WTC11 (cell line): ENCODE data around the gene NOL7. TPM values are rescaled to one million over a fixed set of nuclear protein-coding genes. Genes with fewer than 3 reads are reported as not detected.

Source experiments
- ATAC-seq: fragments of 200-7000 bp; cut with Tn5 transposase; 2 replicates; pipeline ENCODE4 v1.10.0; 2021; ENCODE audit warnings: mild to moderate bottlenecking, moderate library complexity
- CTCF ChIA-PET: fragments of 300-600 bp; sonication (Branson Sonifier 250); formaldehyde crosslinking; loops from one replicate; lab custom pipeline; 2021; ENCODE audit warnings: antibody characterized with exemption; lab: Charles Lee
- POLR2A ChIA-PET: fragments of 350-600 bp; sonication (Branson Sonifier 250); formaldehyde crosslinking; loops from one replicate; lab custom pipeline; 2021; ENCODE audit warnings: antibody characterized with exemption; lab: Charles Lee
- DNase-seq: peaks from one replicate; pipeline ENCODE4 v3.0.0; 2021; ENCODE audit warnings: low spot score
- H3K27ac Mint-ChIP-seq: 2 replicates; pipeline ENCODE4 v1.8.0; 2021; ENCODE audit warnings: mixed read lengths
- H3K27me3 Mint-ChIP-seq: 2 replicates; pipeline ENCODE4 v1.8.0; 2021; ENCODE audit warnings: low read depth, mild to moderate bottlenecking, moderate library complexity, mixed read lengths
- H3K36me3 Mint-ChIP-seq: 2 replicates; pipeline ENCODE4 v1.8.0; 2021; ENCODE audit warnings: mixed read lengths
- H3K4me1 Mint-ChIP-seq: 2 replicates; pipeline ENCODE4 v1.8.0; 2022; ENCODE audit warnings: mixed read lengths
- H3K4me3 Mint-ChIP-seq: 2 replicates; pipeline ENCODE4 v1.8.0; 2021; ENCODE audit warnings: mild to moderate bottlenecking, moderate library complexity, mixed read lengths
- H3K9me3 Mint-ChIP-seq: 2 replicates; pipeline ENCODE4 v1.8.0; 2021; ENCODE audit warnings: mixed read lengths
- ATF1 ChIP-seq: sonication (generic); formaldehyde crosslinking; IDR thresholded peaks from 2 replicates; pipeline ENCODE4 v1.8.1; 2023; ENCODE audit warnings: mild to moderate bottlenecking, moderate library complexity, missing genetic modification reagents
- EMX1 ChIP-seq: fragments of 250-450 bp; sonication (Bioruptor Pico); IDR thresholded peaks from 2 replicates; pipeline ENCODE4 v1.8.0; 2021; ENCODE audit warnings: mild to moderate bottlenecking
- ERG ChIP-seq: fragments of 250-450 bp; sonication (Bioruptor Pico); IDR thresholded peaks from 2 replicates; pipeline ENCODE4 v1.8.0; 2021; ENCODE audit warnings: mild to moderate bottlenecking
- FOXK1 ChIP-seq: sonication (generic); formaldehyde crosslinking; IDR thresholded peaks from 2 replicates; pipeline ENCODE4 v1.8.0; 2022; ENCODE audit warnings: mild to moderate bottlenecking, moderate library complexity, missing genetic modification reagents
- FOXP1 ChIP-seq: sonication (generic); formaldehyde crosslinking; IDR thresholded peaks from 2 replicates; pipeline ENCODE4 v1.8.0; 2022; ENCODE audit warnings: missing genetic modification reagents, mild to moderate bottlenecking, moderate library complexity, borderline replicate concordance
- JUN ChIP-seq: sonication (generic); formaldehyde crosslinking; IDR thresholded peaks from 2 replicates; pipeline ENCODE4 v1.8.0; 2023; ENCODE audit warnings: mild to moderate bottlenecking, missing genetic modification reagents
- MAX ChIP-seq: sonication (generic); formaldehyde crosslinking; IDR thresholded peaks from 2 replicates; pipeline ENCODE4 v1.8.0; 2022; ENCODE audit warnings: mild to moderate bottlenecking, missing genetic modification reagents
- MLX ChIP-seq: sonication (generic); formaldehyde crosslinking; IDR thresholded peaks from 2 replicates; pipeline ENCODE4 v1.8.1; 2023; ENCODE audit warnings: mild to moderate bottlenecking, missing genetic modification reagents, moderate library complexity
- NFATC4 ChIP-seq: fragments of 250-450 bp; sonication (Bioruptor Pico); IDR thresholded peaks from 2 replicates; pipeline ENCODE4 v1.9.0; 2021; ENCODE audit warnings: mild to moderate bottlenecking
- NR2C2 ChIP-seq: sonication (generic); formaldehyde crosslinking; IDR thresholded peaks from 2 replicates; pipeline ENCODE4 v1.8.0; 2022; ENCODE audit warnings: mild to moderate bottlenecking, missing genetic modification reagents
- PRRX2 ChIP-seq: fragments of 250-450 bp; sonication (Bioruptor Pico); IDR thresholded peaks from 2 replicates; pipeline ENCODE4 v1.8.0; 2021; ENCODE audit warnings: mild to moderate bottlenecking
- SP1 ChIP-seq: sonication (generic); formaldehyde crosslinking; conservative IDR thresholded peaks from 2 replicates; pipeline ENCODE4 v1.8.1; 2022; ENCODE audit warnings: missing genetic modification reagents
- TCF7 ChIP-seq: sonication (generic); formaldehyde crosslinking; IDR thresholded peaks from 2 replicates; pipeline ENCODE4 v1.8.0; 2022; ENCODE audit warnings: mild to moderate bottlenecking, low read depth, missing genetic modification reagents, moderate library complexity
- TEAD4 ChIP-seq: sonication (generic); formaldehyde crosslinking; IDR thresholded peaks from 2 replicates; pipeline ENCODE4 v1.8.0; 2022; ENCODE audit warnings: mild to moderate bottlenecking, missing genetic modification reagents
- TP53 ChIP-seq: sonication (generic); formaldehyde crosslinking; IDR thresholded peaks from 2 replicates; pipeline ENCODE4 v1.8.1; 2023; ENCODE audit warnings: mild to moderate bottlenecking, missing genetic modification reagents
- ZNF121 ChIP-seq: sonication (generic); formaldehyde crosslinking; IDR thresholded peaks from 2 replicates; pipeline ENCODE4 v1.8.0; 2023; ENCODE audit warnings: missing genetic modification reagents
- ZNF232 ChIP-seq: sonication (generic); formaldehyde crosslinking; IDR thresholded peaks from 2 replicates; pipeline ENCODE4 v1.8.0; 2022; ENCODE audit warnings: mild to moderate bottlenecking, missing genetic modification reagents
- ZNF281 ChIP-seq: sonication (generic); formaldehyde crosslinking; IDR thresholded peaks from 2 replicates; pipeline ENCODE4 v1.8.0; 2023; ENCODE audit warnings: mild to moderate bottlenecking, missing genetic modification reagents
- total RNA-seq: library from RNA; stranded (reverse); gene quantifications from 3 replicates; pipeline ENCODE4 v1.2.3, GENCODE V29; 2021
- TF ChIP-seq, protein P1 (sequence below): sonication (generic); formaldehyde crosslinking; IDR thresholded peaks from 2 replicates; pipeline ENCODE4 v1.8.0; 2022; ENCODE audit warnings: mild to moderate bottlenecking, missing genetic modification reagents
- TF ChIP-seq, protein P2 (sequence below): sonication (generic); formaldehyde crosslinking; IDR thresholded peaks from 2 replicates; pipeline ENCODE4 v1.8.1; 2023; ENCODE audit warnings: mild to moderate bottlenecking, missing genetic modification reagents
- TF ChIP-seq, protein P3 (sequence below): fragments of 250-450 bp; sonication (Bioruptor Pico); IDR thresholded peaks from 2 replicates; pipeline ENCODE4 v1.9.0; 2021; ENCODE audit warnings: mild to moderate bottlenecking, borderline replicate concordance

NOL7 gene
- total RNA-seq, 1 experiment from 2014 or later: 76.1 TPM

DNA sequence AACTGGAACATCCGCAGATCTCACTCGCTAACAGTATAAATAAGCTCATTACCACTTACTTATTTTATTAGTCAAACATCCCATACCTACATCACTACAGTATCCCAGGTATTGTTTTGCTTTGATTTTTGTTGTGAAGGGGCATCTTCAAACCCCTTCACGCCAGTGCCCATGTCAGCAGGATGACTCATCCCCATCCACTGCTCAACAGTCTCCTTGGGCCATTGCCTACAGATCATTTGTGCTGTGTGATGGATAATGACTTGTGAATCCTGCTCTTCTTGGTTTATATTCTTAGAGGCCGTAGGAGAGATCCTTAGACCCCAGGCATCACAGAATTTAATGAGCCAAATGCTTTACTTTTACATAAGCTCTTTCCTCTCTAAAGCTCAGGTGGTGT, 49.2 kb upstream of the NOL7 start (continued):
- TF ChIP-seq ZNF281: no peak
- TF ChIP-seq, all 79 proteins: peak for 0

- no peaks in the 10 kb centered on the region for H3K27me3 Mint-ChIP-seq
- POLR2A ChIA-PET: no interaction called here
- TF ChIP-seq TEAD4 (no peak), TP53 (CRISPR knock-in tag) (no peak), MAX (CRISPR knock-in tag) (no peak), TCF7 (CRISPR knock-in tag) (no peak), EMX1 (no peak), JUN (CRISPR knock-in tag) (no peak), ERG (CRISPR knock-in tag) (no peak), MLX (no peak), FOXP1 (CRISPR knock-in tag) (no peak)
- TF ChIP-seq, protein P1, sequence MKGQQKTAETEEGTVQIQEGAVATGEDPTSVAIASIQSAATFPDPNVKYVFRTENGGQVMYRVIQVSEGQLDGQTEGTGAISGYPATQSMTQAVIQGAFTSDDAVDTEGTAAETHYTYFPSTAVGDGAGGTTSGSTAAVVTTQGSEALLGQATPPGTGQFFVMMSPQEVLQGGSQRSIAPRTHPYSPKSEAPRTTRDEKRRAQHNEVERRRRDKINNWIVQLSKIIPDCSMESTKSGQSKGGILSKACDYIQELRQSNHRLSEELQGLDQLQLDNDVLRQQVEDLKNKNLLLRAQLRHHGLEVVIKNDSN: no peak
- TF ChIP-seq, all 79 proteins: peak for 0
- no peak overlapping the region for H3K4me3 Mint-ChIP-seq
- H3K36me3 Mint-ChIP-seq: no peaks in the 10 kb centered on the region
- no peak for DNase-seq
- H3K9me3 Mint-ChIP-seq: no peaks in the 10 kb centered on the region
- H3K27ac Mint-ChIP-seq: no peak overlapping the region
- CTCF ChIA-PET: no interaction called here
- peaks cover 10% of the 10 kb centered on the region for H3K4me1 Mint-ChIP-seq
- no peak for ATAC-seq
Observed at GRCh38 chr6:13566500-13566899, 48.6 kb upstream of the NOL7 start.

GRCh38 chr6:13568970-13569369, 46.2 kb upstream of the NOL7 start:
- ATAC-seq: no peak
- no peak overlapping the region for H3K27ac Mint-ChIP-seq
- no peaks in the 10 kb centered on the region for H3K27me3 Mint-ChIP-seq
- ChIA-PET CTCF (no interaction called here), POLR2A (no interaction called here)
- no peaks in the 10 kb centered on the region for H3K36me3 Mint-ChIP-seq
- no peak for DNase-seq
- H3K4me3 Mint-ChIP-seq: no peak overlapping the region
- H3K9me3 Mint-ChIP-seq: no peaks in the 10 kb centered on the region
- peaks cover 21% of the 10 kb centered on the region for H3K4me1 Mint-ChIP-seq
- no peak for TF ChIP-seq ZNF121 (CRISPR knock-in tag)
- no peak for TF ChIP-seq PRRX2
- TF ChIP-seq ZNF232: no peak

DNA sequence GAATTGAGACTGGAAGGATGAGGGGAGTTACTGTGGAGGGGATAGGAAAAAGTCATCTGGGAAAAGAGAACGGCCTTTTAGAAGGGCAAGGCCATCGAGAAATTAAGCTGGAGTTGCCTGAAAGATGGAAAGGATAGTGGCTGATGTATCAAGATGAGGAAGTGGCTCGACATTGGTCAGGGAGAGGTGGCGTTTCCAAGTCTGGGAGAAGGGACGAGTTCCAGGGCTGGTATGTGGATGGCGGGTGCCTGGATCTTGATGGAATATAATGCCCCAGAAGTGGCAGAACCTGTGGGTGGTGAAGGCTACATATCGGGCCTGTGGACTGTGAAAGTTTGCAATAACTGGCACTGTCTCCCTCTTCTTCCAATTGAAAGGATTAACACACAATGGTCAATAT, 42.9 kb upstream of the NOL7 start:
- Mint-ChIP-seq H3K27ac (no peak overlapping the region), H3K9me3 (no peaks in the 10 kb centered on the region), H3K4me1 (peaks cover 34% of the 10 kb centered on the region), H3K4me3 (peak overlapping the region; percentile 1; the same call in 1 of the 2 replicates), H3K27me3 (no peaks in the 10 kb centered on the region), H3K36me3 (no peaks in the 10 kb centered on the region)
- CTCF ChIA-PET: interaction anchor here (1.7 kb wide), 1 partner anchor 43 kb away, joined by 4 read pairs; the partner anchor contains the start of gene NOL7
- POLR2A ChIA-PET: interaction anchor here (1.0 kb wide), 1 partner anchor 244 kb away, joined by 3 read pairs; the partner anchor contains the start of gene TBC1D7
- TF ChIP-seq, protein P2, sequence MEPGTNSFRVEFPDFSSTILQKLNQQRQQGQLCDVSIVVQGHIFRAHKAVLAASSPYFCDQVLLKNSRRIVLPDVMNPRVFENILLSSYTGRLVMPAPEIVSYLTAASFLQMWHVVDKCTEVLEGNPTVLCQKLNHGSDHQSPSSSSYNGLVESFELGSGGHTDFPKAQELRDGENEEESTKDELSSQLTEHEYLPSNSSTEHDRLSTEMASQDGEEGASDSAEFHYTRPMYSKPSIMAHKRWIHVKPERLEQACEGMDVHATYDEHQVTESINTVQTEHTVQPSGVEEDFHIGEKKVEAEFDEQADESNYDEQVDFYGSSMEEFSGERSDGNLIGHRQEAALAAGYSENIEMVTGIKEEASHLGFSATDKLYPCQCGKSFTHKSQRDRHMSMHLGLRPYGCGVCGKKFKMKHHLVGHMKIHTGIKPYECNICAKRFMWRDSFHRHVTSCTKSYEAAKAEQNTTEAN (CRISPR knock-in tag): no peak
- no peak for TF ChIP-seq ZNF232
- TF ChIP-seq NFATC4 (CRISPR knock-in tag): no peak
- TF ChIP-seq, protein P3, sequence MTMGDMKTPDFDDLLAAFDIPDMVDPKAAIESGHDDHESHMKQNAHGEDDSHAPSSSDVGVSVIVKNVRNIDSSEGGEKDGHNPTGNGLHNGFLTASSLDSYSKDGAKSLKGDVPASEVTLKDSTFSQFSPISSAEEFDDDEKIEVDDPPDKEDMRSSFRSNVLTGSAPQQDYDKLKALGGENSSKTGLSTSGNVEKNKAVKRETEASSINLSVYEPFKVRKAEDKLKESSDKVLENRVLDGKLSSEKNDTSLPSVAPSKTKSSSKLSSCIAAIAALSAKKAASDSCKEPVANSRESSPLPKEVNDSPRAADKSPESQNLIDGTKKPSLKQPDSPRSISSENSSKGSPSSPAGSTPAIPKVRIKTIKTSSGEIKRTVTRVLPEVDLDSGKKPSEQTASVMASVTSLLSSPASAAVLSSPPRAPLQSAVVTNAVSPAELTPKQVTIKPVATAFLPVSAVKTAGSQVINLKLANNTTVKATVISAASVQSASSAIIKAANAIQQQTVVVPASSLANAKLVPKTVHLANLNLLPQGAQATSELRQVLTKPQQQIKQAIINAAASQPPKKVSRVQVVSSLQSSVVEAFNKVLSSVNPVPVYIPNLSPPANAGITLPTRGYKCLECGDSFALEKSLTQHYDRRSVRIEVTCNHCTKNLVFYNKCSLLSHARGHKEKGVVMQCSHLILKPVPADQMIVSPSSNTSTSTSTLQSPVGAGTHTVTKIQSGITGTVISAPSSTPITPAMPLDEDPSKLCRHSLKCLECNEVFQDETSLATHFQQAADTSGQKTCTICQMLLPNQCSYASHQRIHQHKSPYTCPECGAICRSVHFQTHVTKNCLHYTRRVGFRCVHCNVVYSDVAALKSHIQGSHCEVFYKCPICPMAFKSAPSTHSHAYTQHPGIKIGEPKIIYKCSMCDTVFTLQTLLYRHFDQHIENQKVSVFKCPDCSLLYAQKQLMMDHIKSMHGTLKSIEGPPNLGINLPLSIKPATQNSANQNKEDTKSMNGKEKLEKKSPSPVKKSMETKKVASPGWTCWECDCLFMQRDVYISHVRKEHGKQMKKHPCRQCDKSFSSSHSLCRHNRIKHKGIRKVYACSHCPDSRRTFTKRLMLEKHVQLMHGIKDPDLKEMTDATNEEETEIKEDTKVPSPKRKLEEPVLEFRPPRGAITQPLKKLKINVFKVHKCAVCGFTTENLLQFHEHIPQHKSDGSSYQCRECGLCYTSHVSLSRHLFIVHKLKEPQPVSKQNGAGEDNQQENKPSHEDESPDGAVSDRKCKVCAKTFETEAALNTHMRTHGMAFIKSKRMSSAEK: no peak
- TF ChIP-seq TP53 (CRISPR knock-in tag): no peak
- no peak for TF ChIP-seq FOXK1 (CRISPR knock-in tag)
- TF ChIP-seq ATF1 (CRISPR knock-in tag): no peak
- no peak for TF ChIP-seq NR2C2
- TF ChIP-seq SP1 (CRISPR knock-in tag): no peak
- ATAC-seq: no peak
- no peak for DNase-seq
